GM13977 (cell line): ENCODE results near the gene ASB4.
"Not testable (repeated sequence)": the region's sequence is repeated elsewhere in the genome, so short reads cannot be mapped to it uniquely, and the experiment has no call there.

ENCODE experiments used
- DNase-seq: peaks from one replicate; pipeline ENCODE4 v3.0.0; 2012; ENCODE audit warnings: low spot score
- CTCF ChIP-seq: IDR thresholded peaks from 2 replicates; pipeline ENCODE4 v1.5.1; 2012; ENCODE audit warnings: mild to moderate bottlenecking, control low read depth; ENCODE audit not compliant: insufficient read depth; ENCODE audit errors: extremely low read depth, missing control alignments
- in situ Hi-C: fragments of 300-500 bp; cut with MboI; formaldehyde crosslinking; loops from one replicate; pipeline ENCODE4 v1.12.0; 2022; ENCODE audit warnings: low sequenced_read_pairs, low pct_unique_long_range_greater_than_20kb, mixed read lengths, inconsistent platforms; ENCODE audit not compliant: unreplicated experiment

The ASB4 gene

GRCh38 chr7:95547361-95548348 lies 61.9 kb downstream of the ASB4 start:
- no peak for DNase-seq
- TF ChIP-seq CTCF: no peak
- in situ Hi-C loops: no loop called here

GRCh38 chr7:95549818-95550529 lies 64.2 kb downstream of the ASB4 start:
- DNase-seq: peak; percentile 20
- TF ChIP-seq CTCF: no peak
- in situ Hi-C loops: no loop called here

- no peak for DNase-seq
- in situ Hi-C loops: no loop called here
- TF ChIP-seq CTCF: no peak
These were observed 64.8 kb downstream of the ASB4 start for GRCh38 chr7:95550546-95550945.

- in situ Hi-C loops: not testable (repeated sequence)
These were observed 66.5 kb downstream of the ASB4 start for GRCh38 chr7:95552010-95552926.

DNA sequence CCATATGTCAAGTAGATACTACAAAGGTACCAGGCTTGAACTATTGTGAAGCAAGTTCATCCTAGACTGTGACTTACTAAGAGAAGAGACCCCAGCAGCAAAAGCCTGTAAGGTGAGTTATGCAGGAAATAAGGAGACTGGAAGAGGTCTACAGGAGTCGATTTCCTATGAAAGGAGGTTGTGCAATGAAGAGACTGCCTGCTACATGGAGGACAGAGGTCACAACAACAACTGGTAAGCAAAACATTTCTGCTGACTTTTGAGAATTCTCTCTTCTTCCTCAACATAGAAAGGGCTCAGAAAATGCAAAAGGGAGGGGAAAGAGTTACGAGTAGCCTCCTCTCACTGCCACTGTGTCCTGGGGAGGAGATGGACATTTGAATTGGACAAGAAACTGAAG lies 68.2 kb downstream of the ASB4 start:
- no peak for DNase-seq
- no peak for TF ChIP-seq CTCF
- in situ Hi-C loops: no loop called here

More at GRCh38 chr7:95552010-95552926, 66.5 kb downstream of the ASB4 start:
- not testable (repeated sequence) for DNase-seq

DNA sequence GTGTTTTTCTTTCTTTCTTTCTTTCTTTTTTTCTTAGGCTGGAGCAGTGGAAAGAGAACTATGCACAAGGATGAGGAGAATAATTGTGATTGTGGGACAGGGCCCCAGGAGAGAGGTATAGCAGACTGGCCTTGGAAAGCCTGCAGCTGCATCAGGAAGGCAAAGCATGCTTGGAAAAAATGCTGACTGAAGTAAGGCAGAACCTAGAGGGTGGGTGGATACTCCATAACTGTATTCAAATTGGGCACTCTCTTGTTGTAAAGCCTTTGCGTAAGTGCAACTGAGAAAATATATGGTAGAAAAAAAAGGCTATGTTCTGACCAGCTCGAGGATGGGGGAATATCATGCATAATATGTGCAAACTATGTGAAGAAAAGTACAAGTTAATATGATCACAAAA lies 71.0 kb downstream of the ASB4 start:
- no peak for DNase-seq
- no peak for TF ChIP-seq CTCF
- in situ Hi-C loops: no loop called here
